Measurements from ENCODE around the gene APOL3. TPM values are rescaled to one million over a fixed set of nuclear protein-coding genes. Genes with fewer than 3 reads are reported as not detected.

Gene APOL3
- total RNA-seq, 1 experiment from 2014 or later, result not detected

DNA sequence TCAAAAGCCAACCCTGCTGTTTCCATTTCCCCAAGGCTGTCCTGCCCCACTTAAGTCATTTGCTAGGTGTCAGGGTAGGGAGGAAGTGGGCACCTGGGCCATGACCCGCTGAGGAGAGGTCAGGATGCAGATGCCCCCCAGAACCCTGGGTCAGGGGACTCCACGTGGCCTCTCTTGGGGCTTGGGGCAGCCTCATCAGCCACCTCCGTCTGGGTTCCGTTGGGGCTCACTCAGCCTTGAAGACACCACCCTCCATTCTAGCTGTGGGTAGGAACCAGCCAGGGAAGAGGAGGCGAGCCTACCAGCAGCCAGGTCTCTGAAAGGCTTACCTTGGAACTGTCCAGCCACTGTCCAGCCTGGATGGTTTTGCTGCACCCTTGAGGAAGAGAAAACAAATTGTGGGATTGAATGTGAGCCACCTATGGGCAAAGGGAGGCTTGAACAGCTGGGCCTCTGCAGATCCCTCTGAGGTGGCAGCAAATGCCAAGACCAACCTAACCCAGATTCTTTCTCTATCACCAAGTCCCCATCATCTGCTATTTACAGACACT is 38.5 kb upstream of the APOL3 start:
- peak overlapping the region; percentile 13 for H4K91ac ChIP-seq (ENCODE audit: insufficient read length, low read depth, low read length)
- no peak overlapping the region for H3K27ac Mint-ChIP-seq
- peaks cover 44 to 60% of the 10 kb centered on the region in 2 experiments for H3K4me1 Mint-ChIP-seq

More for the DNA sequence above, 38.5 kb upstream of the APOL3 start:
- Histone ChIP-seq H3K79me1 (ENCODE audit: insufficient read depth, low read depth, low read length, poor library complexity, severe bottlenecking) (no peaks in the 10 kb centered on the region), H4K5ac (ENCODE audit: insufficient read length, low read depth, low read length) (no peak overlapping the region), H3K14ac (ENCODE audit: insufficient read depth, low read length) (no peak overlapping the region), H3K18ac (ENCODE audit: insufficient read length, low read depth, low read length) (no peak overlapping the region), H2BK12ac (ENCODE audit: insufficient read length, low read depth, low read length) (no peak overlapping the region), H2BK5ac (ENCODE audit: insufficient read length, low read length) (no peak overlapping the region), H2BK20ac (ENCODE audit: low read depth, low read length, poor library complexity, severe bottlenecking) (no peak overlapping the region), H3K27me3 (ENCODE audit: insufficient read depth, low read length) (no peaks in the 10 kb centered on the region), H3K27ac (ENCODE audit: insufficient read length, low read depth, low read length) (no peak overlapping the region), H2AFZ (ENCODE audit: low read length) (no peak overlapping the region), H3K9ac (ENCODE audit: extremely low read depth, insufficient read length, low read length) (no peak overlapping the region), H2AK5ac (ENCODE audit: insufficient read length, low read length) (no peak overlapping the region), H3K4me2 (ENCODE audit: insufficient read depth, insufficient read length, low read length) (no peak overlapping the region), H3K79me2 (ENCODE audit: insufficient read depth, low read length) (no peaks in the 10 kb centered on the region), H3K56ac (ENCODE audit: insufficient read length, low read depth, low read length) (no peak overlapping the region), H3K23ac (ENCODE audit: insufficient read length, low read depth, low read length) (no peak overlapping the region), H3K23me2 (ENCODE audit: insufficient read length, low read depth, low read length, poor library complexity, severe bottlenecking) (no peaks in the 10 kb centered on the region), H3K4me1 (ENCODE audit: insufficient read depth, low read length) (peaks cover 4% of the 10 kb centered on the region; the same call in 1 of the 2 replicates), H3K9me3 (ENCODE audit: control insufficient read depth, low read depth, low read length) (no peaks in the 10 kb centered on the region), H3K4ac (ENCODE audit: low read depth, low read length) (no peak overlapping the region), H4K8ac (replicated peaks; ENCODE audit: insufficient read length, low read depth, low read length) (no peak overlapping the region), H4K20me1 (ENCODE audit: control insufficient read depth, insufficient read depth, insufficient read length) (no peaks in the 10 kb centered on the region), H3T11ph (ENCODE audit: low read length) (no peak overlapping the region), H2BK15ac (ENCODE audit: low read depth, low read length) (no peak overlapping the region), H2BK120ac (ENCODE audit: low read depth, low read length, poor library complexity, severe bottlenecking) (no peak overlapping the region)
- H3K9me3 Mint-ChIP-seq, result no peaks in the 10 kb centered on the region; a peak in 2 of 5 replicates
- TF ChIP-seq, protein P1, sequence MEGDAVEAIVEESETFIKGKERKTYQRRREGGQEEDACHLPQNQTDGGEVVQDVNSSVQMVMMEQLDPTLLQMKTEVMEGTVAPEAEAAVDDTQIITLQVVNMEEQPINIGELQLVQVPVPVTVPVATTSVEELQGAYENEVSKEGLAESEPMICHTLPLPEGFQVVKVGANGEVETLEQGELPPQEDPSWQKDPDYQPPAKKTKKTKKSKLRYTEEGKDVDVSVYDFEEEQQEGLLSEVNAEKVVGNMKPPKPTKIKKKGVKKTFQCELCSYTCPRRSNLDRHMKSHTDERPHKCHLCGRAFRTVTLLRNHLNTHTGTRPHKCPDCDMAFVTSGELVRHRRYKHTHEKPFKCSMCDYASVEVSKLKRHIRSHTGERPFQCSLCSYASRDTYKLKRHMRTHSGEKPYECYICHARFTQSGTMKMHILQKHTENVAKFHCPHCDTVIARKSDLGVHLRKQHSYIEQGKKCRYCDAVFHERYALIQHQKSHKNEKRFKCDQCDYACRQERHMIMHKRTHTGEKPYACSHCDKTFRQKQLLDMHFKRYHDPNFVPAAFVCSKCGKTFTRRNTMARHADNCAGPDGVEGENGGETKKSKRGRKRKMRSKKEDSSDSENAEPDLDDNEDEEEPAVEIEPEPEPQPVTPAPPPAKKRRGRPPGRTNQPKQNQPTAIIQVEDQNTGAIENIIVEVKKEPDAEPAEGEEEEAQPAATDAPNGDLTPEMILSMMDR (conservative IDR thresholded peaks at IDR 0.05), result no peak
- DNase-seq, result no peak
- no peak overlapping the region for H3K4me3 Mint-ChIP-seq
- peaks cover 2% of the 10 kb centered on the region; the same call in 1 of the 2 replicates for H3K27me3 Mint-ChIP-seq (ENCODE audit: low read depth)
- WGBS (ENCODE audit: extremely low coverage, insufficient read length, low lambda C conversion rate), result no CpG with 5 or more reads among the region's 5 CpGs
- H3K36me3 Mint-ChIP-seq (ENCODE audit: insufficient read depth in 1 of 3, low read depth in 3 of 3), result no peaks in the 10 kb centered on the region
